Mesodermal cell (in vitro differentiated cells): ENCODE results near the gene MAPK8IP1.

ENCODE experiments used
- H3K27ac ChIP-seq: 2 replicates; pipeline ENCODE4 v1.7.0; 2013; ENCODE audit warnings: mild to moderate bottlenecking, low read depth, low read length, moderate library complexity; ENCODE audit not compliant: severe bottlenecking
- H3K36me3 ChIP-seq: 2 replicates; pipeline ENCODE4 v1.7.1; 2013; ENCODE audit warnings: mild to moderate bottlenecking, low read length, moderate library complexity; ENCODE audit not compliant: control insufficient read depth, insufficient read depth
- H3K4me1 ChIP-seq: one replicate; pipeline ENCODE4 v1.7.1; 2013; ENCODE audit warnings: mild to moderate bottlenecking, low read length; ENCODE audit not compliant: insufficient read depth, control insufficient read depth, poor library complexity, severe bottlenecking
- H3K4me3 ChIP-seq: 2 replicates; pipeline ENCODE4 v1.7.0; 2013; ENCODE audit warnings: low read length, control low read depth, mild to moderate bottlenecking; ENCODE audit not compliant: insufficient read depth, poor library complexity, severe bottlenecking; ENCODE audit errors: extremely low read depth
- H3K9me3 ChIP-seq: 2 replicates; pipeline ENCODE4 v1.7.1; 2013; ENCODE audit warnings: mild to moderate bottlenecking, low read length, moderate library complexity; ENCODE audit not compliant: control insufficient read depth
- WGBS, 2 experiments: methylation state at CpG; one replicate each; pipeline ENCODE4 v1.1.5; 2013; ENCODE audit warnings: missing lambda C conversion rate in 2 of 2; ENCODE audit not compliant: insufficient coverage in 2 of 2; 5-methylcytosine and 5-hydroxymethylcytosine counted together

MAPK8IP1 gene

GRCh38 chr11:45850446-45850845 lies 35.0 kb upstream of the MAPK8IP1 start:
- no peaks in the 10 kb centered on the region for H3K9me3 ChIP-seq
- H3K27ac ChIP-seq, result no peak overlapping the region
- no peaks in the 10 kb centered on the region for H3K36me3 ChIP-seq
- H3K4me3 ChIP-seq, result no peak overlapping the region
- H3K4me1 ChIP-seq, result peaks cover 11% of the 10 kb centered on the region
- WGBS, 2 experiments, result 100% methylated on average over 2 of the region's 2 CpGs

GRCh38 chr11:45851228-45851627 lies 34.2 kb upstream of the MAPK8IP1 start:
- Histone ChIP-seq H3K4me1 (peaks cover 11% of the 10 kb centered on the region), H3K9me3 (no peaks in the 10 kb centered on the region), H3K27ac (no peak overlapping the region), H3K36me3 (peaks cover 5% of the 10 kb centered on the region), H3K4me3 (no peak overlapping the region)
- WGBS, 2 experiments, result 75 to 83% methylated on average over 1 of the region's 2 CpGs

- H3K27ac ChIP-seq, result no peak overlapping the region
- 0 to 10% methylated on average over 3 of the region's 4 CpGs for WGBS, 2 experiments
- no peak overlapping the region for H3K4me3 ChIP-seq
- H3K4me1 ChIP-seq, result peaks cover 15% of the 10 kb centered on the region
- no peaks in the 10 kb centered on the region for H3K9me3 ChIP-seq
- peaks cover 5% of the 10 kb centered on the region for H3K36me3 ChIP-seq
Measured at GRCh38 chr11:45852018-45852711, 33.3 kb upstream of the MAPK8IP1 start.

- H3K4me3 ChIP-seq, result no peak overlapping the region
Measured at GRCh38 chr11:45852712-45853101, 32.7 kb upstream of the MAPK8IP1 start.

GRCh38 chr11:45853332-45854219 lies 31.9 kb upstream of the MAPK8IP1 start:
- Histone ChIP-seq H3K27ac (no peak overlapping the region), H3K4me1 (peaks cover 23% of the 10 kb centered on the region), H3K9me3 (no peaks in the 10 kb centered on the region), H3K4me3 (no peak overlapping the region), H3K36me3 (peaks cover 9% of the 10 kb centered on the region)
- WGBS, 2 experiments, result 92 to 93% methylated on average over 3 to 5 of the region's 7 CpGs

More at GRCh38 chr11:45852712-45853101, 32.7 kb upstream of the MAPK8IP1 start:
- H3K36me3 ChIP-seq, result peaks cover 5% of the 10 kb centered on the region
- peaks cover 21% of the 10 kb centered on the region for H3K4me1 ChIP-seq
- H3K27ac ChIP-seq, result no peak overlapping the region
- no CpG with 5 or more reads among the region's 1 CpG for WGBS, 2 experiments
- no peaks in the 10 kb centered on the region for H3K9me3 ChIP-seq

- WGBS, 2 experiments, result 62 to 70% methylated on average over 4 to 5 of the region's 5 CpGs
- peaks cover 25% of the 10 kb centered on the region for H3K36me3 ChIP-seq
- H3K27ac ChIP-seq, result no peak overlapping the region
- no peaks in the 10 kb centered on the region for H3K9me3 ChIP-seq
- H3K4me3 ChIP-seq, result no peak overlapping the region
- peaks cover 28% of the 10 kb centered on the region for H3K4me1 ChIP-seq
Measured at GRCh38 chr11:45855308-45855707, 30.1 kb upstream of the MAPK8IP1 start.

GRCh38 chr11:45856044-45856468 lies 29.4 kb upstream of the MAPK8IP1 start:
- Histone ChIP-seq H3K4me3 (no peak overlapping the region), H3K9me3 (no peaks in the 10 kb centered on the region), H3K36me3 (peaks cover 32% of the 10 kb centered on the region), H3K27ac (no peak overlapping the region), H3K4me1 (peaks cover 28% of the 10 kb centered on the region)
- 92 to 96% methylated on average over 5 to 6 of the region's 6 CpGs for WGBS, 2 experiments

- Histone ChIP-seq H3K9me3 (no peaks in the 10 kb centered on the region), H3K27ac (peak overlapping the region; percentile 50), H3K4me3 (no peak overlapping the region), H3K4me1 (peaks cover 28% of the 10 kb centered on the region), H3K36me3 (peaks cover 51% of the 10 kb centered on the region)
- WGBS, 2 experiments, result 36 to 70% methylated on average over 1 of the region's 2 CpGs
Measured at GRCh38 chr11:45857961-45858474, 27.4 kb upstream of the MAPK8IP1 start.

GRCh38 chr11:45858751-45859398 lies 26.6 kb upstream of the MAPK8IP1 start:
- Histone ChIP-seq H3K27ac (peak overlapping the region; percentile 50), H3K9me3 (no peaks in the 10 kb centered on the region), H3K4me1 (peaks cover 28% of the 10 kb centered on the region), H3K4me3 (no peak overlapping the region), H3K36me3 (peaks cover 60% of the 10 kb centered on the region)
- 77 to 100% methylated on average over 3 of the region's 5 CpGs for WGBS, 2 experiments

- WGBS, 2 experiments, result 39 to 51% methylated on average over 4 to 6 of the region's 12 CpGs
Measured at GRCh38 chr11:45859661-45860140, 25.8 kb upstream of the MAPK8IP1 start.

More at GRCh38 chr11:45859661-45860140, 25.8 kb upstream of the MAPK8IP1 start:
- peaks cover 25% of the 10 kb centered on the region for H3K4me1 ChIP-seq
- no peak overlapping the region for H3K4me3 ChIP-seq
- H3K9me3 ChIP-seq, result no peaks in the 10 kb centered on the region
- H3K27ac ChIP-seq, result peak overlapping the region; percentile 24
- peaks cover 63% of the 10 kb centered on the region for H3K36me3 ChIP-seq
